GM21381 (cell line): ENCODE measurements around the gene FAM187B.
"Not testable (repeated sequence)": the region's sequence is repeated elsewhere in the genome, so short reads cannot be mapped to it uniquely, and the experiment has no call there.

ENCODE experiments used
- ATAC-seq: cut with Tn5 transposase; IDR thresholded peaks from one replicate; pipeline ENCODE4 v1.9.1; 2021; ENCODE audit warnings: mild to moderate bottlenecking, moderate library complexity; ENCODE audit not compliant: unreplicated experiment

Gene FAM187B

DNA sequence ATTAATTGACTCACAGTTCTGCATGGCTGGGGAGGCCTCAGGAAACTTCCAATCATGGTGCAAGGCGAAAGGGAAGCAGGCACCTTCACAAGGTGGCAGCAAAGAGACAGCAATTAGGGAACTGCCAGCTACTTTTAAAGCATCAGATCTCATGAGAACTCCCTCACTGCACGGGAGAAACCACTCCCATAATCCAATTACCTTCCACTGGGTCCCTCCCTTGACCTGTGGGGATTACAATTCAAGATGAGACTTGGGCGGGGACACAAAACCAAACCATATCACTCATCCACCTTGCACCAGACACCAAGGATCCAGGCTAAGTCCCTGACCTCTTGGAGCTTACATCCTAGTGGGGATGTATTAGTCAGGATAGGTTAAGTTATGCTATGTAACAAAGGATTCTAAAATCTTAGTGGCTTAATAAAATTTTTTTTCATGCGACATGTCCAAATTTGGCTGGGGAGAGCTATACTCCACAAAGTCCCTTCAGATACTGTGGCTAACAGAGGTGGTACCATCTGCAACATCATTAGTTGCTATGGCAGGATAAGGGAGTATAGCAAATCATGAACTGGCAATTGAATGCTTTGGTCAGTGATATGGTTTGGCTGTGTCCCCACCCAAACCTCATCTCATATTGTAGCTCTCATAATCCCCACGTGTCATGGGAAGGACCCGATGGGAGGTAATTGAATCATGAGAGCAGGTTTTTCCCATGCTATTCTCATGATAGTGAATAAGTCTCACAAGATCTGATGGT lies 8.3 kb upstream of the FAM187B start:
- no peak for ATAC-seq

DNA sequence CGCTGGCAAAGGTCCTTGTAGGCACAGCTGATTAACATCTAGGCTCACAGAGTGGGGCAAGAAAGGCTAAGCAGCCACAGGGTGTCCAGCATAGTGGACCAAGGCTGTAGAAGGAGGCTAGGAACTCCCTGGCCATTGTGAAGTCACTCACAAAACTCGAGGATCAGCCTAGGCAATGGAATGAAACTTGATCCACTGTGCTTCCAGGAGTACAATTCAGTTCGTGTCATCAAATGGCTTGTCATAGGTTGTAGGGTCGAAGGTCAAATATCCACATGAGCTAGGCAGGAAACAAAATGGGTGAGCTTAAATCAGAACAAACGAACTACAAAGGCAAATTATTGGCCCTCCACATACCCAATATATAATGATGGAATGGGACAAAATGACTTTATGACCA lies 4.4 kb upstream of the FAM187B start:
- ATAC-seq, result no peak

DNA sequence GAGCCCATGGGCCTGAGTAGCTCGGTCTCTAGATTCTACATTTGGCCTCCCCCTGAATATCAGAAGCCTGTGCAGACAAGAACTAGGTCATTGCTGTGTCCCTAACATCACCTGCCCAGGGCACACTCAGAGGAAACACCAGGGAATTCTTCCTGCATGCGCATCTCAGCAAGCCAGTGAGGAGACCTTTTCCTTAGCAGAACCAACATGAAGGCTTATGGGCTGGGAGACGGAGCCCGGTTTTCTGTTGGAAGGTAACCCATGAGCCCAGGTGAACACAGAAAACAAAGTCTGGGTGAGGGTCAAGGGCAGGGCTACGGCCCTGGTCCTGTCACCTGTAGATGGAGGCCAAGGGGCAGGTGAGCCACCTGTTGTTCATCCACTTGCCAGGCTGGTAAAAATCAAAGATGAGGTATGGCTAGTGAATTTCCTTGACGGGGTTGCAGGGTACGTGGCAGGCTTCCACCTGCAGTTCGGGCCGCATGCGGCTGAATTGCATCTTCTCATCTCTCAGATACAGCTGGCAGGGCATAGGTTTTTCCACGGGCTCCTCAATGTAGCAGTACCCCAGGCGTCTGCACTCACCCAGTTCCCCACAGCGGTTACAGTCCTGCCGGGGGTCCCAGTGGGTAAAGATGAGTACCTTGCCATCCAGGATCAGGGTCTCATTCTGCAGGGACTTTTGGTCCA lies 3.6 kb upstream of the FAM187B start:
- ATAC-seq, result no peak

DNA sequence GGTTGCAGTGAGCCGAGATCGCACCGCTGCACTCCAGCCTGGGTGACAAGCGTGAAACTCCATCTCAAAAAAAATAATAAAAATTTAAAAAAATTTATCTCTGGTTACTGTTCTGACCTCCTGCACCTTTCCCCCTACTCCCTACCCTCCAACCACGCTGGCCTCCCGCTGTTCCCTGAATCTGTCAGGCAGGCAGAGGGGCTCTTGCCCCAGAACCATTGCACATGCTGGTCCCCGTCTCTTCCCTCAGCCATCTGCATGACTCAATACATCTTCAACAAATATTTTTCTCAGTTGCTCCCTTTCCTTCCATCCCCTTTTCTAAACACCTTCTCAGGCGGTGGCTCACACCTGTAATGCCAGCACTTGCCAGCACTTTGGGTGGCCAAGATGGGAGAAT lies 1.1 kb upstream of the FAM187B start:
- no peak for ATAC-seq

DNA sequence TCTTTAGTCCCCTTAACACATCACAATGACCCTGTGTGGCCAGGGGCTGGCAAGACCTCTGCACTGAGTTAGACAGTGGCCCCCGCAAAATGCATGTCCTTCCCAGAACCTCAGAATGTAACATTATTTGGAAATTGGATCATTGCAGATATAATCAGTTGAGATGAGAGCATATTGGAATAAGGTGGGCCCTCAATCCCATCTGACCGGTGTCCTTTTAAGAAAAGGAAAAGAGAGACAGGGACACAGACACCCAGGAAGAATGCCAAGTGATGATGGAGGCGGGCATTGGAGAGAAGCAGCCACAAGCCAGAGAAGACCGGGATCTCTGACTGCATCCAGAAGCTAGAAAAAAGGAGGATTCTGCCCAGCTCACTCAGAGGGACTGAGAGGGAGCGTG lies 1.8 kb downstream of the FAM187B start:
- ATAC-seq, result no peak

DNA sequence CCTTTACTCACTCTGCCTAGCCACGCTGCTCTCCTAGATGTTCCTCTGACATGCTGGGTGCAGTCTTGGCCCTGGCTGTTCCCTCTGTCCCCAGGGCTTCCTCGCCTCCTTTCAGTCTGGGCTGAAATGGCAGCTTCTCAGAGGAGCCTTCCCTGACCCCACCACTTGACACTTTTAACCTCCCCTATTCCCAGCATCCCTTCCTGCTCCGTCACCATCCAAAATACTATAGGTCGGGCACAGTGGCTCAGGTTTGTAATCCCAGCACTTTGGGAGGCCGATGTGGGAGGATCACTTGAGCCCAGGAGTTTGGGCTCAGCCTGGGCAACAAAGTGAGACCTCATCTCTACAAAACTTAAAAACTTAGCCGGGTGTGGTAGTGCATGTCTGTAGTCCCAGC lies 2.6 kb downstream of the FAM187B start:
- no peak for ATAC-seq

DNA sequence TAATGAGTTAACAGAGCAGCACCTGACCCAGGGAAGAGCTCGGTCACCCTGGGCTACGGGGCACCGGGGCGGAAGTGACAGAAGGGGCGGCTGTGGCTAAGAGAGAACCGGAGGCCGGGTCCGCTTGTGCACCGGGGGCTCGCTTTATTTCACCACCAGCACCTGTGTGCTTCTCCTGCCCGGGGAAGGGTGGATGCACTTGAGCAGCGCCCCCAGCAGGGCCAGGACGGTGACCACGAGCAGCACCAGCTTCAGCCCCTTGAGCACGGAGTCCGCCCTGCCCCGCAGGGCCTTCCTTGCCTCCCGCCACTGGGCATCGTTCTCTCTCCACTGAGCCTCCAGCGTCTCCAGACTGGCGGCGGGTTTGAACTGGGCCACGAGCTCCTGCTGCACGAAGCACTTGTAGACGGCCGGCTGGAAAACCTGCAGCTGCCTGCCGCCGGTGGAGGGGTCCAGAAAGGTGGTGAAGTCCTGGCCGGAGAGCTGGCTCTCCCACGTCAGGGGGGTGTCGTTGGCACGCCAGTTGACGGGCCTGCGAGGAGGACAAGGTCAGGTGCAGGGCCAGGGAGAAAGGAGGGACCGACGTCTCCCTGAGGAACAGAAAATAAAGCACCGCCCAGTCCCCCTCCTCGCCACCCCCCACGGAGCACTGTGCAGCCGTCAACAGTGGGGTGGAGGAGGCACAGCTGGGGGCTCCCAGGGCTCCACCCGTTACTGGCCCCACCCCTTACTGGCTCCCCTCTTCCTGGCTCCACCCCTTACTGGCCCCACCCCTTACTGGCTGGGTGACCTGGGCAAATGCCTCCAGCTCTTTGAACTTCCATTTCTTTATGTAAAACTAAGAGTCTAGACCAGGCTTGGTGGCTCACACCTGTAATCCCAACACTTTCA lies 3.6 kb downstream of the FAM187B start:
- ATAC-seq, result no peak

DNA sequence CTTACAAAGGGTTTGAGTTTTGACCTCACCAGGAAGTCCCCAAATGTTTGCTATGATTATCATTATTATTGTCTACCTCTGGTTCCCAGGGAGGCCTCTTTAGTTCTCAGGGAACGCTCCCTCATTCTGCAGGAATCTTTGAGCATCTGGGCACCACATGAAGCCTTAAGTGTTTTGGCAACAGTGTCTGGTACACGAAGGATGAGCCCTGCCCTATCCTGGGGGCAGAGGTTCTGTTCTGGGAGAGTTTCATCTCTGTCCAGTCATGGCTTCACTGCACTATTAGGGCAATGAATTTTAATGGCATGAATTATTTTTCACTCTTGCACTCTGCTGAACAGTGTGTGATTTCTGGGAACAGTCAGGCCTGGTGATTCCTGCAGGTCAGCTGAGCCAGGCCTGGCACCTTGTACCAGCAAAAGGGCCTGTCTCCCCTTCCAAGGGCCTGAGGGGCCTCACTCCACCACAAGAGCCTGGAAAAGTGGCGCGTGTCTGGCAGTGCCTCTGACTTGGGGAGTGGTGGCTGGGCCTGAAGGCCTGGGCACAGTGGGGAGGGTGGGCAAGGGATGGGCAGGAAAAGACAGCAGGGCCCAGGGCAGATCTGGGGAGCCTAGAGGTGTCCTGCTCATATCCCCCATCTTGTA lies 4.6 kb downstream of the FAM187B start:
- ATAC-seq, result no peak

DNA sequence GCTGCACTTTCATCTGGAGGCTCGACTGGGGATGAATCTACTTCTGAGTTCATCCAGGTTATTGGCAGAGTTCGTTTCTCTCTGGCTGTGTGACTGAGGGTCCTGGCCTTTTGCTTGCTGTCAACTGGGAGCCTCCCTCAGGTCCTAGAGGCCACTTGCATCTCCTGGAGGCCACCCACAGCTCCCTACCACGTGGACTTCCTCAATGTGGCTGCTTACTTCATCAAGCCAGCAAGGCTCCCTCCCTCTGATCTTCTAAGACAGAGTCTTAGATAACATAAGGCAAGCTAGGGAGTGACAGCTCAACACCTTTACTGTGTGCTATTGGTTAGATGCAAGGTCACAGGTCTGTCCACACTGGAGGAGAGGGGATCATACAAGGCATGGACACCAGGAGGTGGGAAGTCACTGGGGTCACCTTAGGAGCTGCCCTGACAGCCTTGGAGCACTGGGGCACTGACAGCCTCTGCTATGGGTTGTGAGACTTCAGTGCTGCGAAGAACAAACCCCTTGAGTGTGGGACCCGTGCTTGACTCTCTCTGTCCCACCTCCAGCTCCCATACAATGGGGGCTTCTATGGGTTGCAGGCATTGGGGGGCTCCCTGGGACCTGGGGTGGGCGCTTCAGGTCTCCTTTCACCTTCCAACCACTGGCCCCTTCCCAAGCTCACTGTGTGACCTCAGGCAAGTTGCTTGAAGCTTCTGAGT lies 5.3 kb downstream of the FAM187B start:
- ATAC-seq, result no peak

DNA sequence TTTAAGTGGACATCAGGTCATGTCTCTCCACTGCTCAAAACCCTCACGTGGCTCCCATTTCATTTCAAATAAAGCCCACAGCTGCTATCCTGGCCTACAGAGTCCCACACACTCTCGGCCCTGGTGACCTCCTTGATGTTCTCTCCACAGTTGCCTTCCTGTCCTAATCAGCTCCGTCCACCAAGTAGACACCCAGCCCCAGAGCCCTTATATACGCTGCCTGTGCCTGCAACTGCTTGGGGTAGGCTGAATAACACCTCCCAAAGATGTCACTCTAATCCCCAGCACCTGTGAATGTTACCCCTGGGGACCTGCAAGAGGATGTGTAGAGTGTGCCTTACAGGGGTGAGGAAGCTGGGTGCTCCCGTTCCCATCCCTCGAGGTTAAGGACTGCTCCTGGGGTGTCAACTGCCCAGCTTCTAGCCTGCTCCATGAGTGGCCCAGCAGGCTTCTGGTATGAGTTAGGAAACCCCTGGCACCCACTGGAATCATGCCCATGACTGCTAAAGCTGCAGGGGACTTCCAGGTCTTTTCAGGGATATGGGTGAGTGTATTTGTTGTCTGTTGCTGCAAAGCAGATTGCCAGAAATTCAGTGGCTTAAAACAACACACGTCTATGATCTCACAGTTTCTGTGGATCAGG lies 6.0 kb downstream of the FAM187B start:
- no peak for ATAC-seq

DNA sequence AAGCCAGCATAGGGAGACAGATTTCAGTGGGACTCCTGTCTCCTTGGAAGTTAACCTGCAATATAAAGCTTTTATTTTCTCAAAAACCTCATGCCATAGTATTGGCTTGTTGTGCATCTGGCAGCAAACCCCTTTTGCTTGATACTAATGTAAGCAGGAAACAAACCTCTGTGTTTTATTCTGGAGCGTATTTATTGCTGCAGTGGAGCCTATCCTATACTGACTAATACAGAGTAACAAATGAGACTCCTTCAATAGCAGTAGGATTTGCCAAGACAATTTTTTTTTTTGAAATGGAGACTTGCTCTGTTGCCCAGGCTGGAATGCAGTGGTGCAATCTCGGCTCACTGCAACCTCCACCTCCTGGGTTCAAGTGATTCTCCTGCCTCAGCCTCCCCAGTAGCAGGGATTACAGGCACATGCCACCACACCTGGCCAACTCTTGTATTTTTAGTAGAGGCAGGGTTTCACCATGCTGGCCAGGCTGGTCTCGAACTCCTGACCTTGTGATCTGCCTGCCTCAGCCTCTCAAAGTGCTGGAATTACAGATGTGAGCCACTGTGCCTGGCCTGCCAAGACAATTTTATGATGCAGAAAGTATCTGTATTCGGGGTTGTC lies 7.5 kb downstream of the FAM187B start:
- not testable (repeated sequence) for ATAC-seq

DNA sequence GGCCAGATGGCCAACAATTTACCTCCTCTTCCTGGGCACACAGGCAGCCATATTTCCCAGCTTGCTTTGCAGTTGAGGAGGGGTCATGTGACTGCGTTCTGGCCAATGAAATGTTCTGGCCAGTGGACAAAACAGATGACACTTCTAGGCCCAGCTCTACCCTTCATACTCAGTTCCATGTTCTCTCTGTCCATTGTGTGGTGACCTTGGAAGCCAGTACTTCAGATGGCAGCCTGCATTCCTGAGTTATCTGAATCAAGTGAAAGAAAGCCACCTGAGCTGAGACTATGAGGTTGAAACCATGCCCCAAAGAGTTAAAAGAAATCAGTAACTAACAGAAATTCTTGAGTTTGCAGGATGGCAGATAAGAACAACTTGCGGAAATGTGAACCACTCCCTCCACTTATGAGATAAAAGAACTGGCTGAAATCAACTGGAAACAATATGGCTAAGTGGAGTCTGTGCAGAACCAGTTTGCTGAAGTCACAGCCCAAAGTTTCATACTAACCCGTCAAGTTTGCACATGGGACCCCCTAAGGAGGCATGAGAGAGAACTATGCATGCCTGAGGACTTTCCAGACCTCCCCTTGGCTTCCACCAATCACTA lies 8.1 kb downstream of the FAM187B start:
- ATAC-seq, result no peak

DNA sequence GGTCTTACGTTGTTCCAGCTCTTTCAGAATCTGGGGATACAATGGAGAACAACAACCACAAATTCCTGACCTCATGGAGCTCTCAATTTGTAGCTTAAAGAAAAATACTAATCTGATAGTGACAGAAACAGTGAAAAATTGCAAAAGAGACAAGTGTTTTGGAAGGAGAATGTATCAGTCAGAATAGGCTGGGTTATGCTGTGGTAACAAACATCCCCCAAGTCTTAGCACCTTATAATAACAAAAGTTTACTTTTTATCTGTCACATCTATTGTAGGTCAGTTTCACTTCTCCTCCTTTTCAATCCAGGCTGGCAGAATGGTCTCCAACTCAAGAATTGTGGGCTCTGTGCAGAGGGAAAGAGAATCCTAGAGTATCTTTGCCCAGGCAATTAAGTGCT lies 9.5 kb downstream of the FAM187B start:
- ATAC-seq, result no peak

DNA sequence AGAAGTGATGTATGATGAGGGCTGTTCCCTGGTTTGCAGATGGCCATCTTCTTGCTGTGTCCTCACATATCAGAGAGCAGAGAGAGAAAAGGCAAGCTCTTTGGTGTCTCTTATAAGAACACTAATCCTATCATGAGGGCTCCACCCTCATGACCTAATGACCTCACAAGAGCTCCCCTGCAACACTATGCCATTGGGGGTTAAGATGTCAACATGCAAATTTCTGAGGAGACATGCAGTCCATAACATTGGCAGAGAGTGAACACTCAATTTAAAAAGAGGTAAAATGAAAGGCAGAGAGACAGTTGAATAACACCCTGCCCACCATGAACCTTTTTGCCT lies 10.9 kb downstream of the FAM187B start:
- ATAC-seq, result no peak

DNA sequence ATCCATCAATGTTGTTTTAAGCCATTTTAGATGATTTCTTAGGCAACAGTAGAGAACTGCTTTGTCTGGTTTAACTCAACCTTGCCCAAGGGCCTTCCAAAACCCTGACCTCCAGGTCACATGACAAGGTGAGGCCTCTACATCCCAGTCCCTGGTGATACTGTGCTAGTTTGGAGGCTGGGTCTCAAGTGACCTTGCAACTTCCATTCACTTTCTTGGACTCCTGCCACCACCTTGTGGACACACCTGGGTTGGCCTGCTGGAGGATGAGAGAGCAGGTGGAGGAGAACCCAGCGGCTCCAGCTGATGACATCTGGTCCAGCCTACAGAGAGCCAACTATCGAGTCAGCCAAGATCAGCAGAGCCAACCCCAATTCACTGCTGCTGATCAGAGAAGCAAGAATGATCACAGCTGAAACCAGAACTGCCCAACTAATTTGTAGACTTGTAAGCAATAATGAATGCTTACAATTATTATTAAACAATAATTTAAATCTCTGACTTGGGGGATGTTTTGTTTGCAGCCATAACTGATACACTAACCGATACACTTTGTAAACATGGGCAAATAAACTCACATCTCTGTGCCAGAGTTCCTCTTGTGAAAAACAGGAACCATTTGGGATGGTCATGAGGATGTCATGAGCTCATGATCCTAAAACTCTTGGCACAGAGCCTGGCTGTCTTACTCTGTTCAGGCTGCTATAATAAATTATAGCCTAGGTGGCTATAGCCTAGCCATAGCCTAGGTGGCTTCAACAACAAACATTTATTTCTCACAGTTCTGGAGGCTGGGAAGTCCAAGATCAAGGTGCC lies 11.5 kb downstream of the FAM187B start:
- no peak for ATAC-seq

DNA sequence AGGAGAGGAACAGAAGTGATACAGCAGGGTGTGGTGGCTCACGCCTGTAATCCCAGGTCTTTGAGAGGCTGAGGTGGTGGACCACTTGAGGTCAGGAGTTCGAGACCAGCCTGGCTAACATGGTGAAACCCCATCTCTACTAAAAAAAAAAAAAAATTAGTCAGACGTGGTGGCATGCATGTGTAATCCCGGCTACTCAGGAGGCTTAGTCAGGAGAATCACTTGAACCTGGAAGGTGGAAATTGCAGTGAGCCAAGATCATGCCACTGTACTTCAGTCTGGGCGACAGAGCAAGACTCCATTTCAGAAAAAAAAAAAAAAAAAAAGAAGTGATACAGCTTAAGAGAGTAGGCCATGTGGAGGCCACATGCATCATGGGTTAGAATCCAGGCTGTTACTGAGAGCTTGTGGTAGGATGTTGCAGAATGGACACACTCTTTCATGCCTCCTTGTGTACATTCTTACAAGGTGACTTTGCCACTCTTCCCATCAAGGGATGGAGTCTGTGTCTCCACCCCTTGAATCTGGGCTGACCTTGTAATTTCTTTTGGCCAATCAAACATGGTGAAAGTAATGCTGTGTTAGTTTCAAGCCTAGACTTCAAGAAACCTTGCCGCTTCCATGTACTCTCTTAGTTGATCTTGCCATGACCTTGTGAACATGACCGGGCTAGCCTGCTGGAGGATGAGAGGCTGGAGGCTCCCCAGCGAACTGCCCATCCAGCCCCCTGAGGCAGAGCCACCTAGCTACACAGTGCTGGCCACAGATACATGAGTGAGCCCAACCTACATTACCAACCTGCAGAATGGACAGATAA lies 12.3 kb downstream of the FAM187B start:
- ATAC-seq, result no peak

DNA sequence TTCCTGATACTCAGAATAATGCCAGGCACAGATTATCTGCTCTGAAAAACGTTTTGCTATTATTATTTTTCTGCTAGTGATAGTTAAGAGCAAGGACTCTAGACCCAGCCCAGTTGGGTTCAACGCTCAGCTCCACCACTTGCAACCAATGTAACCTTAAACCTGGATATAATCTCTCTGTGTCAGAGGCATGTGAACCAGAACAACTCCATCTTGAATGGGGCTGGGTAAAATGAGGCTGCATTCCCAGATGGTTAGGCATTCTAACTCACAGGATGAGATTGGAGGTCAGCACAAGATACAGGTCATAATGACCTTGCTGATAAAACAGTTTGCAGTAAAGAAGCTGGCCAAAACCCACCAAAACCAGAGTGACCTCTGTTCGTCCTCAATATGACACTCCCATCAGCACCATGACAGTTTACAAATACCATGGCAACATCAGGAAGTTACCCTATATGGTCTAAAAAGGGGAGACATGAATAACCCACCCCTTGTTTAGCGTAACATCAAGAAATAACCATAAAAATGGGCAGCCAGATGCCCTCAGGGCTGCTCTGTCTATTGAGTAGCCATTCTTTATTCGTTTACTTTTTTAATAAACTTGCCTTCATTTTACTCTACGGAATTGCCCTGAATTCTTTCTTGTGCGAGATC lies 13.6 kb downstream of the FAM187B start:
- ATAC-seq, result no peak
